Naive thymus-derived CD4-positive, alpha-beta T cell (primary cell): Measurements from ENCODE around the gene FRG2. TPM values are rescaled to one million over a fixed set of nuclear protein-coding genes. Genes with fewer than 3 reads are reported as not detected.
"Not testable (repeated sequence)": the region's sequence is repeated elsewhere in the genome, so short reads cannot be mapped to it uniquely, and the experiment has no call there.

Experiments used
- ATAC-seq: fragments of 150-1000 bp; cut with Tn5 transposase; 2 replicates; pipeline ENCODE4 v1.10.0; 2021; ENCODE audit warnings: mild to moderate bottlenecking, moderate library complexity
- CTCF ChIA-PET: fragments of 350-600 bp; sonication (Branson Sonifier 250); formaldehyde crosslinking; loops from one replicate; lab custom pipeline; 2021; ENCODE audit warnings: antibody characterized with exemption; lab: Charles Lee
- POLR2A ChIA-PET: fragments of 350-600 bp; sonication (Branson Sonifier 250); formaldehyde crosslinking; loops from one replicate; lab custom pipeline; 2021; ENCODE audit warnings: antibody characterized with exemption, inconsistent platforms; lab: Charles Lee
- DNase-seq, 9 donors: peaks; one replicate each; pipeline versions ENCODE4 v3.0.0 to v3.0.0-alpha.2; 2020 to 2022; ENCODE audit warnings: mixed read lengths in 1 of 9
- H3K27ac ChIP-seq: one replicate; pipeline ENCODE4 v1.7.0; 2013; ENCODE audit warnings: mild to moderate bottlenecking, low read depth, low read length, moderate library complexity
- H3K27me3 ChIP-seq, 2 donors: one replicate each; pipeline ENCODE4 v1.7.0; 2013; ENCODE audit warnings: low read length in 2 of 2, mild to moderate bottlenecking in 2 of 2, moderate library complexity in 2 of 2; ENCODE audit not compliant: control insufficient read depth in 2 of 2, insufficient read depth in 2 of 2
- H3K36me3 ChIP-seq, 3 experiments: 1 replicate in 2 of 3; 2 replicates in 1 of 3; pipeline ENCODE4 v1.7.0; 2013; ENCODE audit warnings: low read length in 3 of 3, mild to moderate bottlenecking in 3 of 3, moderate library complexity in 1 of 3; ENCODE audit not compliant: insufficient read depth in 3 of 3, control insufficient read depth in 2 of 3
- H3K4me1 ChIP-seq, 2 donors: one replicate each; pipeline ENCODE4 v1.7.0; 2013; ENCODE audit warnings: low read length in 2 of 2, mild to moderate bottlenecking in 2 of 2, moderate library complexity in 1 of 2; ENCODE audit not compliant: control insufficient read depth in 2 of 2, insufficient read depth in 2 of 2
- H3K4me3 ChIP-seq: 2 replicates; pipeline ENCODE4 v1.7.0; 2013; ENCODE audit warnings: mild to moderate bottlenecking, low read length
- H3K9me3 ChIP-seq, 3 experiments: 1 replicate in 2 of 3; 2 replicates in 1 of 3; pipeline ENCODE4 v1.7.0; 2013; ENCODE audit warnings: low read length in 3 of 3; ENCODE audit not compliant: control insufficient read depth in 2 of 3
- H3K27ac Mint-ChIP-seq, 9 donors: one replicate each; pipeline ENCODE4 v1.8.0; 2020 to 2022; ENCODE audit warnings: mixed read lengths in 9 of 9, mild to moderate bottlenecking in 8 of 9, moderate library complexity in 5 of 9, inconsistent platforms in 2 of 9
- H3K27me3 Mint-ChIP-seq, 5 donors: one replicate each; pipeline ENCODE4 v1.8.0; 2021 to 2022; ENCODE audit warnings: mixed read lengths in 5 of 5, mild to moderate bottlenecking in 1 of 5
- H3K36me3 Mint-ChIP-seq, 5 donors: one replicate each; pipeline ENCODE4 v1.8.0; 2020 to 2022; ENCODE audit warnings: mixed read lengths in 5 of 5, mild to moderate bottlenecking in 3 of 5, inconsistent platforms in 1 of 5
- H3K4me1 Mint-ChIP-seq, 7 donors: one replicate each; pipeline ENCODE4 v1.8.0; 2020 to 2022; ENCODE audit warnings: mixed read lengths in 7 of 7, mild to moderate bottlenecking in 3 of 7, inconsistent platforms in 1 of 7
- H3K4me3 Mint-ChIP-seq, 10 donors: one replicate each; pipeline ENCODE4 v1.8.0; 2020 to 2022; ENCODE audit warnings: mild to moderate bottlenecking in 10 of 10, mixed read lengths in 10 of 10, moderate library complexity in 6 of 10, inconsistent platforms in 2 of 10
- H3K9me3 Mint-ChIP-seq, 11 donors: one replicate each; pipeline ENCODE4 v1.8.0; 2020 to 2022; ENCODE audit warnings: mixed read lengths in 11 of 11, mild to moderate bottlenecking in 4 of 11, inconsistent platforms in 1 of 11, moderate library complexity in 1 of 11
- intact Hi-C, 2 donors: fragments of 100-400 bp; cut with micrococcal nuclease; formaldehyde crosslinking; loops; one replicate each; pipeline ENCODE4 v1.15.1; 2023
- polyA plus RNA-seq, 2 donors: library from polyadenylated mRNA; unstranded; fragments of 300-500 nt; fragmentation: Illumina TruSeq; gene quantifications; one replicate each; pipeline ENCODE4 v1.2.3, GENCODE V29; 2021
- total RNA-seq, 6 experiments: library from RNA in 5 of 6; stranded (reverse) in 5 of 6; gene quantifications; 1 replicate in 5 of 6; 2 replicates in 1 of 6; pipeline ENCODE4 v1.2.3 and lab custom pipeline; 2021 to 2026

Gene FRG2
- total and polyA plus RNA-seq, 7 experiments from 2014 or later, result not detected

DNA sequence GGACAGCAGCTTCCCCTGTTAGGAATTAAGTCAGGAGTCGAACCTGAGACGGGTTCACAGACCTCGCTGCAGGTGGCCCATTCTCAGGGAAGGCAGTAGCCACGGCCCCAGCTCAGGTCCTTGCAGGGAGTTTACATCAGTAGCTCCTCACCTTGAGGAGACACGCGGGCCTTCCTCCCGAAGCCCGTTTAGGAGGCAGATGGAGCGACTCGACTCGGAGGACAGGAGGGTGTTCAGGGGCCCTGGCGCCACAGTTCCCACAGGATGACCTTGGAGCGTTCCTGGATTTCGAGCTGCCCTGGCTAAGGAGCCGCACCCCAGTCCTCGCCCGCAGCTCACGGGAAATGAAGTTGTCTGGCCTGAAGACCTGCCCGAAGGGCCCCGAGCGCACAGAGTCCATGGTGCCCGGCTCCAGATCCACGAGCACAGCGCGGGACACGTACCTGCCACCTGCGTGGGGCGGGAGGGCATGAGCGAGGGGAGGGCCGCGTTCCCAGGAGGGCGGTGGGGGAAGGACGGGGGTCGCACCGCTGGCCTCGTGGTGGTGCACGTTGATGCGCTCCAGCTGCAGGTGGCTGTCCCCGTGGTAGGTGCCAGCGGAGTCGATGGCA lies 43.0 kb downstream of the FRG2 start:
- intact Hi-C loops, result not testable (repeated sequence)

DNA sequence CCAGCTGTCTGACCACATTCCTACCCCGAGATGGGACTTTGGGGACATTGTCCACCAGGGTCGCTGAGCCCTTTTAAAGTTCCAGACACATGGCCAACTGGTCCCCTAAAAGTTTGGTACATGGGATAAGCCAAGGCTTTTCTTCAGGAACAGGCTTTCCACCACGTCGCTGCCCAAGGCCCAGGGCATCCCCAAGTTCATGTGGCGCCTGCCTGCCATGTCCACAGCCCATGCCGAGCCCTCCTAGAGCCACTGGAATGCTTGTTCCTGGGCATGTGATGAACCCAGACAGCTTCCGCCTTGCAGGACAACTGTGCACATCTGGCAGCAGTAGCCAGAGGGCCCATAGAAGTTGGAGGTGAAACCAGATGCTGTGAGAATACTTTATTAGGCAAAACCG lies 45.1 kb downstream of the FRG2 start:
- Mint-ChIP-seq H3K4me1 (peaks cover 0 to 2% (median 0%) of the 10 kb centered on the region in 7 donors), H3K36me3 (no peaks in the 10 kb centered on the region), H3K27ac (no peak overlapping the region), H3K27me3 (peaks cover 0 to 4% (median 0%) of the 10 kb centered on the region in 5 donors), H3K4me3 (no peak overlapping the region), H3K9me3 (peaks cover 0 to 4% (median 2%) of the 10 kb centered on the region in 11 donors)
- Histone ChIP-seq H3K27ac (no peak overlapping the region), H3K27me3 (no peaks in the 10 kb centered on the region), H3K4me3 (no peak overlapping the region), H3K9me3 (no peaks in the 10 kb centered on the region), H3K36me3 (no peaks in the 10 kb centered on the region), H3K4me1 (no peaks in the 10 kb centered on the region)
- ChIA-PET POLR2A (no interaction called here), CTCF (no interaction called here)
- ATAC-seq (no peak), DNase-seq (no peak)
- intact Hi-C loops, result no loop called here

More for the DNA sequence above, 43.0 kb downstream of the FRG2 start:
- H3K36me3 ChIP-seq, H3K27ac Mint-ChIP-seq, H3K36me3 Mint-ChIP-seq, H3K4me1 ChIP-seq, CTCF ChIA-PET, ATAC-seq, H3K9me3 ChIP-seq, H3K27ac ChIP-seq, H3K9me3 Mint-ChIP-seq, H3K4me1 Mint-ChIP-seq, H3K27me3 ChIP-seq, H3K4me3 ChIP-seq, H3K4me3 Mint-ChIP-seq, DNase-seq, H3K27me3 Mint-ChIP-seq, POLR2A ChIA-PET: not testable (repeated sequence)

- DNase-seq, intact Hi-C loops, CTCF ChIA-PET, POLR2A ChIA-PET, H3K4me3 ChIP-seq, H3K9me3 Mint-ChIP-seq, H3K36me3 Mint-ChIP-seq, H3K4me1 ChIP-seq, H3K4me3 Mint-ChIP-seq, ATAC-seq, H3K27ac ChIP-seq, H3K4me1 Mint-ChIP-seq, H3K27me3 ChIP-seq, H3K36me3 ChIP-seq, H3K9me3 ChIP-seq: not testable (repeated sequence)
- Mint-ChIP-seq H3K27ac (peak overlapping the region in 1 of 9 donors; percentile 38), H3K27me3 (peaks cover 0 to 13% (median 0%) of the 10 kb centered on the region in 5 donors)
Observed at GRCh38 chr4:189980292-189980691, 46.8 kb downstream of the FRG2 start.

GRCh38 chr4:189979196-189980047 lies 47.6 kb downstream of the FRG2 start:
- peaks cover 0 to 2% (median 0%) of the 10 kb centered on the region in 7 donors for H3K4me1 Mint-ChIP-seq
- ATAC-seq, result no peak
- no peaks in the 10 kb centered on the region for H3K27me3 ChIP-seq
- no peaks in the 10 kb centered on the region for H3K4me1 ChIP-seq
- peaks cover 0 to 4% (median 2%) of the 10 kb centered on the region in 11 donors for H3K9me3 Mint-ChIP-seq
- ChIA-PET POLR2A (no interaction called here), CTCF (no interaction called here)
- H3K27ac Mint-ChIP-seq, result peak overlapping the region in 1 of 9 donors; percentile 14
- no peaks in the 10 kb centered on the region for H3K36me3 Mint-ChIP-seq
- intact Hi-C loops, result no loop called here
- DNase-seq, result no peak
- H3K9me3 ChIP-seq, result no peaks in the 10 kb centered on the region
- no peak overlapping the region for H3K27ac ChIP-seq
- no peaks in the 10 kb centered on the region for H3K36me3 ChIP-seq
- no peak overlapping the region for H3K4me3 Mint-ChIP-seq
- H3K4me3 ChIP-seq, result no peak overlapping the region
- H3K27me3 Mint-ChIP-seq, result peaks cover 0 to 13% (median 0%) of the 10 kb centered on the region in 5 donors

Other genes with a start within 250 kb of the FRG2 start
- gene FRG1, start 86.4 kb downstream of the FRG2 start, total RNA-seq, result 10 to 100 TPM; 45.0 to 75.0 (median 55.2) TPM
- 10 to 100 TPM; 54.4 to 55.1 TPM for gene FRG1, start 86.4 kb downstream of the FRG2 start, polyA plus RNA-seq
- gene DBET, start 37.2 kb upstream of the FRG2 start, total RNA-seq, result not detected
- not detected for gene DBET, start 37.2 kb upstream of the FRG2 start, polyA plus RNA-seq
- gene DUX4, start 146.5 kb upstream of the FRG2 start, total RNA-seq, result not detected
- not detected for gene DUX4, start 146.5 kb upstream of the FRG2 start, polyA plus RNA-seq